HG03575 (cell line): ENCODE measurements around the gene STK33.
"Not testable (repeated sequence)": the region's sequence is repeated elsewhere in the genome, so short reads cannot be mapped to it uniquely, and the experiment has no call there.

Source experiments
- ATAC-seq: cut with Tn5 transposase; IDR thresholded peaks from one replicate; pipeline ENCODE4 v1.9.1; 2021; ENCODE audit not compliant: unreplicated experiment, insufficient number of reproducible peaks, low FRiP score; ENCODE audit errors: extremely low read depth

STK33 gene

DNA sequence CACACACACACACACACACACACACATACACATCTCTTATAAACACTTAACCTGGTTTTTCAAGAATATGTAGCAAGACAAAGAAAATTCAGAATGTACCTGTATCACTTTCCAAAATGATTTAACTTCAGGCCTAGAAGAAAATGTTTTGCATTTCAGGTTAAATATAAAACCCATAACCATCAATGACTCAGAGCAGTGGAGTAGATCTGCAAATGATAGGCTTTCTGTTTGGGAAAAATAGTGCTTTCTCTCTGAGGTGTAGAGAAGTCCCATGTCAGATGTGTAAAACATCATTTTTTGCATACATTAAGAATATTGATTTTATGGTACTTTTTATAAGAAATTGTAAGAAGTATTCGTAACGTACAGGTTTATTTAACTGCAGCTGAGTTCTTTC lies 116.9 kb downstream of the STK33 start:
- no peak for ATAC-seq

DNA sequence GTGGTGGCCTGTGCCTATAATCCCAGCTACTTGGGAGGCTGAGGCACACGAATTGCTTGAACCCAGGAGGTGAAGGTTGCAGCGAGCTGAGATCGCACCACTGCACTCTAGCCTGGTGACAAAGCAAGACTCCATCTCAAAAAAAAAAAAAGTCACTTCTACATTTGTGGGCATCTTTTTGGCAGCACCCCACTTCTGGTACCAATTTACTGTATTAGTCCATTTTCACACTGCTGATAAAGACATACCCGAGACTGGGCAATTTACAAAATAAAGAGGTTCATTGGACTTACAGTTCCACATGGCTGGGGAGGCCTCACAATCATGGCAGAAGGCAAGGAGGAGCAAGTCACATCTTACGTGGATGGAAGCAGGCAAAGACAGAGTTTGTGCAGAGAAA lies 126.2 kb downstream of the STK33 start:
- ATAC-seq = not testable (repeated sequence)

- not testable (repeated sequence) for ATAC-seq
These were observed 126.7 kb downstream of the STK33 start for GRCh38 chr11:8467356-8467755.

DNA sequence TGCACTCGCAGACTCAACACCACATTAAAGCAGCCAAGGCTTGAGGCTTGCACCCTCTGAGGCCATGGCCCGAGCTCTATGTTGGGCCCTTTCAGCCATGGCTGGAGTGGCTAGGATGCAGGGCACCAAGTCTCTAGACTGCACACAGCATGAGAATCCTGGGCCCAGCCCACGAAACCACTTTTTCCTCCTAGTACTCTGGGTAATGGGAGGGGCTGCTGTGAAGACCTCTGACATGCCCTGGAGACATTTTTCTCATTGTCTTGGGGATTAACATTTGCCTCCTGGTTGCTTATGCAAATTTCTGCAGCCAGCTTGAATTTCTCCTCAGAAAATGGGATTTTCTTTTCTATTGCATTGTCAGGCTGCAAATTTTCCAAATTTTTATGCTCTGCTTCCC lies 127.1 kb downstream of the STK33 start:
- ATAC-seq = not testable (repeated sequence)

DNA sequence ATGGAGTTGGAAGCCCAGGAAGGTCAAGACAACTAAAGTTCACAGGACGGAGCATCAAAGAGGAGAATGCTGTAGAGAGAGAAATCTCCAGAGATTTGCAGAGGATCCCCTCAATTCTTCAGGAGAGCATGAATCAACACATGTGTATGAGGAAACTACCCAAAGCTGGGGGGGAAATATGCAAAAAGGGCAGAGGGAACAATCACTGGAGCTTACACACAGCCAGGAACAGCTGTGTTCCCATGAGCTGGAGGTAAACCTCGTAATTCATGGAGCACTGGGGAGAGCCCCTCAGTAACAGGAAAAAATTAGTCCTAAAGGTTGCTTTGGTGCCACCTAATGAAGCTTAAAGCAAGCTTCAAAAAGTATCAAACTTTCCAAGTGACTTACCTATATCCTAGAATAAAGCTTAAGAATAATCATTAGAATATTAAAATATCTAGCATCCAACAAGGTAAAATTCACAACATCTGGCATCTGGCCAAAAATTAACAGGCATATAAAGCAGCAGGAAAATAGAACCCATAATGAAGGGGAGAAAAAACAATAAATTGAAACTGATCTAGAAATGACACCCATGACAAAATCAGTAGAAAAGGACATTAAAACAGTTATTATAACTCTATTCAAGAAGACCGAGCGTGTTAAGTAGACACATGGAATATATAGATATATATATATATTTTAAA lies 134.2 kb downstream of the STK33 start:
- no peak for ATAC-seq

DNA sequence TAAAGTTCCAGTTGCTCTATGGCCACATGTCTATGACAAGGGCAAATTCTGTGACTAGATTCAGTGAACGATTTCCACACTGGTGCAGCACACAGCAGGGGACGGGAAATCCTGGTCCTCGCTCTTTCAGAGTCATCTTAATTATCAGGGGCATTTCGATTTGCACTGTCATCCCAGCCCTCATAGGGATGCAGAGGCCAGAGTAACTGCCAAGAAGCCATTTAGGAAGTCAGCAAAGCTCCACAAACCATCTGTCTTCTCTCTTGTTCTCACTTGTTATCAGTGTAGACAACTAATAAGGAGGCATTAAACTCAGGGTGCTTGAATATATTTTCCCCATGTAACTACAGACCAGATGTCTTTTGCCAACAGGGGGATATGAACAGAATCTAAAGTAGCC lies 151.7 kb downstream of the STK33 start:
- no peak for ATAC-seq

GRCh38 chr11:8440649-8441048 lies 153.4 kb downstream of the STK33 start:
- ATAC-seq = no peak

- ATAC-seq = no peak
These were observed 164.5 kb downstream of the STK33 start for GRCh38 chr11:8429483-8429882.

- no peak for ATAC-seq
These were observed 168.0 kb downstream of the STK33 start for GRCh38 chr11:8426076-8426475.

DNA sequence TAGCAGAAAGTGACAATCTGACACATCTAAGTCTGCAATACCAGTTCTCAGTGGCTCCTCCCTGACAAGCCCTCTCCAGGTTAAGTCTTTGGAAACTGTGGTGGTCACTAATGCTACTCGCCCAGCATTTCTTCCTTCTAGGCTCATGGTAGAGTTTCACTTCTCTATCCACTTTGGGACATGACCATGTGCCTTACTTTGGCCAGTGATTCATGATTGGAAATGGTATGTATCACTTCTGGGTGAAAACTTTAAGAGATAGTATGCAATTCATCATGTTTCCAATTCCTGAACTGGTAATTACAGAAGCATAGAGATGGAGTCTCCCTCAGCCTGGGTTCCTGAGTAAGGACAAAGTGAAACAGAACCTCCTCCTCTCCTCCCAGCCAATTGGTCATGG lies 178.8 kb downstream of the STK33 start:
- no peak for ATAC-seq

DNA sequence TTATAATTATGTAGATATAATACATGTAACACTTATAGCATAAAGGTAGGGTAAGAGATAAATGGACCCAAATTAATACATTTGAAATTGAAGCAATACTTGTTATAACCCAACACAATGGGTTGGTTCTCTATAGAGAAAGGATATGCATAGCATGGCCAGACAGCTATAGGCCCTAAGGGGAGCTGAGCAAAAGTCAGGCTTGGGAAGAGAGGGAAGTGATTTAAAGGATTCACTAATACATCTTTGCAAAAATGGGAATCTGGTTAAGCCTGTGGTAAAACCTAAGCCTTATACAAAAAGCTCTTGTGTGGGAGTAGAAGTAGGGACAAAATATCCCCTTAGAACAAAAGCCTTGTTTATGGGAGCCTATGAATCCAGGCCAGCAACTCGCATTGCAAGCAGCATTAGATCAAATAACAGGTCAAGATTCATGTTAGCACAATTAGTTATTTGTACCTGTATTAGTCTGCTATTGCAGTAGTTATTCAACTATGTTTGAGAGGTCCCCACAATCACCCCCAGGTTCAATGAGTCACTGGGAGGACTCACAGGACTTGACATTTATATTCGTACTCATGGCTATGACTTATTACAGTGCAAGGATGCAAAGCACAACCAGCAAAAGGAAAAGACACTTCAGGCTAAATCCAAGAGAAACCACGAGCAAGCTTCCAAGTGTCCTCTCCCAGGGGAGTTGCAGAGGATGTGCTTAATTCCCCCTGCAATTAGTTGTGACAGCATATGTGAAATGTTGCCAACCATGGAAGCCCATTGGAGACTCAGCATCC lies 185.7 kb downstream of the STK33 start:
- ATAC-seq = no peak

- ATAC-seq = no peak
These were observed 190.7 kb downstream of the STK33 start for GRCh38 chr11:8403310-8403709.

- ATAC-seq = no peak
These were observed 201.1 kb downstream of the STK33 start for GRCh38 chr11:8392886-8393285.

DNA sequence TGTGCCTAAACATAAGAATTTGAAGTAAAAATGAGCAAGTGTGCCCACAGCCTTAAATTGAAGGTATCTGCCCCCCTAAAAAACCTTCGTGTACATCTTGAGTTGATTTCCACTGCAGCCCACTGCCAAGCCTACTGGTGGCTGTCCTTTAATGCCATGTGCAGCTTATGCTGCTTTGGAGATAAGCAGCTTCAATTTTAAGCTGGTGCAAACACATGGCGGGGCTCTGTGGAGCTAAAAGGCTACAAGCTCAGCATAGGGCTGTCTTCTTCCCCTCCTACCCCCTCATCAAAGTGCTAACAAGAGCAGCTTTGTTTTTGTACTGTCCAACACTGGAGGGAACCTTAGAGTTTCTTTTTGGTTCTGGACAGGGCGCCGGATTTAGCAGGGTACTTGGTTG lies 201.9 kb downstream of the STK33 start:
- no peak for ATAC-seq

DNA sequence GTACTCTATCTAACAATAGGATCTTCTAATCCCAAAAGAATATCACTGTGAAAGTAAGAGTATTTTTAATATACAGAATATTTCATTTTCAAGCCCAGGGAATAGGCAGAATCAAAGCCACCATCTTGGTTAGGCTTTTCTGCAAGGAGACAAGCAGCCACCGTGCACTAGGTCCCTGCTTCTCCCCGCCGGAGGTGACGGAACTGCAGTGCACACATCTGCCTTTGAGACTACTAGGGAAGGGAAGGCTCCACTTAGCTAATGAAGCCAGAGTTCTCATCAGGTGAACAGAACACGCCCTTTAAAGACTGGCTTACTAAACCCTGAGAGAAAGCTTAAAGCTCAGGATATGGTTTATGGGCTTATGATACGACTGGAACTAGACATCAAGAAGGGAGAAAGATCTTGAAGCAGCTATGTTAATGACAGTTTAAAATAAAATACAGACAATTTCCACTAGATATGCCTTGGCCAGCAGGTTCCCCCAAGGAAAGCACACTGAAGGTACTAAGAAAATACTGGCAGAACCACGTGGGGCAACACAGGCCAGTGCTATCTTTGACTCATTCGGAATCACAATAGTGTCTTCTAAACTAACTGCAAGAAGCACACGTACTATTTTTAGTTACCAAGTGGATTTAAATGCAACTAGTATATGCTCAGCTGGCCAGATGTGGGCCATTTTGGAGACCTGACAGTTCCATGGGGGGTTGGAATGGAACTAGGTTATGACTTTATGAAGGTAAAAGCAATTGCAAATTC lies 203.0 kb downstream of the STK33 start:
- no peak for ATAC-seq

DNA sequence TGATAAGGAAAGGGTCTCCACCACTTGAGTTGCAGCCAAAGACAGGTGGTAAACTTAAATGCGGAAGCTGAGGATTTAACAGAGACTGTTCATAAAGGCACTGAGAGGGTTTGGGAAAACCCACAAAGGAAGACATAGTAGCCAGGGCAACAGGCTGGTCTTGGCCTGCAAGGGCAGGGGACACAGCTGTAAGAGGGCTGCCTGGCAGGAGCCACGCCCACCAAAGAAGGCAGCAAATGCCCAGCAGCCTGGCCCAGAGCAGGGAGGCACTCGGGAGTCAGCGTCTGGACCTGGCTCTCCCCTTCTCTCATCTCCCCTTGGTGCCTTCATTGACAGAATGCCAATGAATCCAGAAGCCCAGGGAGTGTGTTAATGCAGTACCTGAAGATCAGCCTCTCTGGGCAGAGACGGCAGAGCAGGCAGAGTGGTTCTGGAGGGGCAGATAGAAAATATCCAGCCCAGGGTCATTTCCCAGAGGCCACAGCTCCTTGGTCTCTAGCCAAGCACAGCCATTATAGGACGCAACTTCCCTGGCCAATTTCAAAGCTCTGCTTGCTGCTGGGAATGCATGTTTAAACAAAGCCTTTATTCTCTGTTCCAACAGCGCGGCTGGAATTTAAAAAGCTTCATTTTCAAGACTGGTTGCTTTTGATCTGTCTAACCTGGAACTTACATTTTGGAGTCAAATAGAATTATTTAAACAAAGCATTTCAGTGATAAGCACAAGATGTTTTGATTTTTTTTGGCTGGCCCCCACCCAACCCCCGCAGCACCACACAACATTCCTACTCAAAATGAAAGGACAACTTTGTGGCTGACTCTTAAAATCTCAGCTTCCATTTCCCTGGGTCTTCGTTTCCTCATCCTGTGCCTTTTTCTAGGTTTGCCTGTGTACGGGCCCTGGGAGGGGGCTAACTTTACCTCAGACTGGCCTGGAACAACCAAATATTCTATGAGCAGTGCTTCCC lies 204.7 kb downstream of the STK33 start:
- no peak for ATAC-seq

- no peak for ATAC-seq
These were observed 206.3 kb downstream of the STK33 start for GRCh38 chr11:8387693-8388092.

DNA sequence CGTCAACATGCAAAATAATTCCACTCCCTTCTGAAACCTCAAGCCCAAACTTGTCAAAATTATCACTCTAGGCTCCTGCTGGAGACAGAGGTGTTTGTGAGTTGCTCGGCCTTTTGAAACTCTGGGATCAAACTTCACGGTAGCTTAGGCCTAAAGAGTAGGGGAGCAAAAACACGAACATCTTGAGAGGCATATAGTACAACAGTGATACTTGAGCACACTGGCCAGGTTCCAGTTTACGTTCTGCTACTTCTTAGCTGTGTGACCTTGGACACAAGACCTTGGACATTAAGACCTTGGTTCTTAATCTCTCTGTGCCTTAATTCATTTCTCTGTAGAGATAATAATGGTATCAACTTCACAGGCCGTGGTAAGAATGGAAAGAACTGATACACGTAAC lies 206.9 kb downstream of the STK33 start:
- no peak for ATAC-seq
